NOMO-1 (cell line): ENCODE data around the gene MBD5.
A peak's percentile ranks its signal among the peaks of the same experiment; 100 is the strongest.
"Not testable (repeated sequence)": the region's sequence is repeated elsewhere in the genome, so short reads cannot be mapped to it uniquely, and the experiment has no call there.

Source experiments
- DNase-seq, 2 experiments: peaks; one replicate each; lab custom pipeline; 2025; ENCODE audit not compliant: unreplicated experiment in 2 of 2; lab: John Stamatoyannopoulos, UW

Gene MBD5

DNA sequence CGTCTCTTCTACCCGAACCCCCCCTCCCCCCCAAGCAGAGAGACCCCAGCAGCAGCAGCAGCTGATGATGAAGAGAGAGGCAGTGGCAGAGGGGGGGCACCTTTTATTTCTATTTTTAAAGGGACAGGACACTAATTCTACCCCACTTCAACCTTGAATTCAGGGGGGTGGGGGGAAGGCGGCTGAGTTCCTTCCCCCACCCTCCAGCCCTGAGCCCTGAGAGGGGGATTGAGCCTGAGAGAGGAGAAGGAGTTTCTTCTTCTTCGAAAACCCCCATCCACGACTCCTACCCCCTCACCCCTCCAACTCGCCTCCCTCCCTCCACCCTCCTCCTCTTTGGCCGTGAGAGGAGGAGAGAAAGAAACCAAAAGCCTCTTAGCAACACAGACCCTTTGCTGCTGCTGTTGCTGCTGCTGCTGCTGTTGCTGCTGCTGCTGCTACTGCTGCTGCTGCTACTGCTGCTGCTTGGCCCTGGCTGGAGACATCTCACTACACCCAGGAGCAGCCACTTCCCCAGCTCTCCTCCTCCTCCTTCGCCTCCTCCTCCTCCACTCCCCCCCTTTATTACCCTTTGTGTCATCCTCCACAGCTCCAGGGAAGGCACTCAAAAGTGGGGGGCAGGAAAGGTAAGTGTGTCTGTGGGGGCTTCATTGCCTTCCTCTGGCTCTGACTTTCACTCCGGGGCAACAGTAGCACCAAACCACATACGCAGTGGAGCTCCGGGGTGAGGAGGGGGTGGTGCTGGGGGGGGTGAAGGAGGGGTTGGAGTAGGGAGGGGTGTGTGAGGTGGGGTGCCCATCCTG lies at the start of gene MBD5:
Gene MBD5, plus strand, starts transcription at position 33 of the 803 bp plus-strand sequence.
- DNase-seq: peak; percentile 24 to 34

DNA sequence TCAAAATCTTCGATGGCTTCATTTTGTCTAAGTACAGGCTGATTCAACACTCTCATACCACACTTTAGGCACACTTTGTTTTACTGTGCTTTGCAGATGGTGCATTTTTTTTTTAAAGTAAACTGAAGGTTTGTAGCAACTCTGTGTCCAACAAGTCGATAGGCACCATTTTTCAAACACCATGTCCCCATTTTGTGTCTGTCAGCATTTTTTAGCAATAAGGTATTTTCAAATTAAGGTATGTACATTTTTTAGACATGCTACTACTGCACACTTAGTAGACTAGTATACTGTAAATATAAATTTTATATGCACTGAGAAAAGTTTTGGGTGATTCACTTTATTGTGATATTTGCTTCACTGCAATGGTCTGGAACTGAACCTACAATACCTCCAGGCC lies 44.8 kb upstream of the MBD5 start:
- DNase-seq: no peak

DNA sequence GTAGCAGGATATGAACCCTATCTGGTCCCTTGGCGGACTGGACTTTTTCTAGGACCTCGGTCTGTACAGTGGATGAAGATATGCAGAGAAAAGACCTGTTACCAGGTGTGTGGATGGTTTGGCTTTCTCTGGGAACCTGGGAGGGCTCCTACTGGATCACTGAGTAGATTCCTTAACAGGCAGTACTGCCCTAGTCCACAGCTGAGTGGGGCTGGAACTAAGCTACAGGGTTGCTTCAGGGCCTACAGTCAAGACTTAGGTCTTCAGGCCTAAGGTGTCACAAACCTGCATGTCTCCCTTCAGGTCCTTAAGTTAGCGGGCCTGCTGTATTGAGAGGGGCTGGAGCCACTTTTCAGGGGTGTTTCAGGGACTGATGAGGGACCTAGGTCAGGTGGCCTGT lies 43.2 kb upstream of the MBD5 start:
- DNase-seq: no peak

DNA sequence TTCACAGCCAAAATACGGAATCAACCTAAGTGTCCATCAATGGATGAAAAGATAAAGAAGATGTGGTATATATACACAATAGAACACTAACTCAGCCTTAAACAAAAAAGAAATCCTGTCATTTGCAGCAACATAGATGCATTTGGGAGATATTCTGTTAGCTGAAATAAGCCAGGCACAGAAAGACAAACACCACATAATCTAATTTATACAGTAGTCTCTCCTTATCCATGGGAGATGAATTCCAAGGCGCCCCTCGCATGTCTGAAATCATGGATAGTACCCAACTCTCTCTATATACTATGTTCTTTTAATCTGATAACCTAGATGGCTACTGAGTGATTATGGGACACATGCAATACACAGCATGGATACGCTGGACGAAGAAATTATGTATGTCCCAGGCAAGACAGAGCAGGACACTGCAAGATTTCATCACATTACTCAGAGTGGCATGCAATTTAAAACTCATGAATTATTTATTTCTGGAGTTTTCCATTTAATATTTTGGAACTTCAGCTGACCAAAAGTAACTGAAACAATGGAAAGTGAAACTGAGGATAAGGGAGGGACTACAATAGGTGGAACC lies 39.9 kb upstream of the MBD5 start:
- no peak for DNase-seq

DNA sequence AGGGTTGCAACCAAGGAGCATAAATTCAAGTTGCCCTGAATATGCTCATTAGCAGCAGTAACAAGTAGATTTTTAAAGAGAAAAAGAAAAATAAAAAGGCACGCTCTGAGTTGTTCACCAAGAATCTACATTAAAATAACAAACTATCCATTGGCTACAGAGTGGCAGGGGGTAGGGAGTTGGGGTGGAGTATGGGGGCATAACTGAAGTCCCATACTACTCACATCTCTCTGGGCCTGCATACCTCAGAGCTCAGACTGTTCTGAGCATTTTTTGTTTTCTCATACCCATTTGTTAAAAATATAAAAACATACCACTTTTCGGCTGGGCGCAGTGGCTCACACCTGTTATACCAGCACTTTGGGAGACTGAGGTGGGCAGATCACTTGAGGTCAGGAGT lies 31.8 kb upstream of the MBD5 start:
- DNase-seq: no peak

DNA sequence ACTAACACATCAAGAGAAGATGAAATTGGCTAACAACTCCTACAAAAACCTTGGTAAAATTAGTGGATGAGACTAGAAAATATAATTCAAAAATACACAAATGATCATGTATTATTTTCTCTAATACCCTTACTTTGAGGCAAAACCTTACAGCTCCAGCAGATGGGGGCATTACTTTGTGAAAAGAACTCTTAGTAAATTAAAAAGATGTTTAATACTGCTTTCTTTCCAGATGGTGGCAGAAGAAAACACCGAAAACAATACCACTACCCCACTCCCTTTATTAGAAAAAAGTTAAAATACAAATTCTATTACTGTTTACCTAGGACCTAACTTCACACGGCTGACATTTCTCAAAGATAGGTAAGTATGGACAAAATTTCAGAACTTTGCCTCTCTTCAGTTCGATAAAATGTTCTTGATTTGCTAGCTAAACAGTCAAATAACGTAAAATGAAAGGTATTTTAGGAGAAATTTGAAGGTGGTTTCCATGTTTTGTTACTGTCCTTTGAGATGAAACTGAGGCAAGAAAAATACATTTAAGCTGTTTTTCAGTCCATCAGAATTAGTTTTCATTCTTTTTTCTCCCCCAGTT lies 31.0 kb upstream of the MBD5 start:
- DNase-seq: peak; percentile 28 to 59

DNA sequence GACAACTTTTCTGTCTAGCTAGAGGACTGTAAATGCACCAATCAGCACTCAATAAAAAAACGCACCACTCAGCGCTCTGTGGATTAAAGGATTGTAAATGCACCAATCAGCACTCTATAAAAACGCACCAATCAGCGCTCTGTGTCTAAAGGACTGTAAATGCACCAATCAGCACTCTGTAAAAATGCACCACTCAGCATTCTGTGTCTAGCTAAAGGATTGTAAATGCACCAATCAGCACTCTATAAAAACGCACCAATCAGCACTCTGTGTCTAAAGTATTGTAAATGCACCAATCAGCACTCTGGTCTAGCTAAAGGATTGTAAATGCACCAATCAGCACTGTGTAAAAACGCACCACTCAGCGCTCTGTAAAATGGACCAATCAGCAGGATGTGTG lies 25.9 kb upstream of the MBD5 start:
- DNase-seq: not testable (repeated sequence)

DNA sequence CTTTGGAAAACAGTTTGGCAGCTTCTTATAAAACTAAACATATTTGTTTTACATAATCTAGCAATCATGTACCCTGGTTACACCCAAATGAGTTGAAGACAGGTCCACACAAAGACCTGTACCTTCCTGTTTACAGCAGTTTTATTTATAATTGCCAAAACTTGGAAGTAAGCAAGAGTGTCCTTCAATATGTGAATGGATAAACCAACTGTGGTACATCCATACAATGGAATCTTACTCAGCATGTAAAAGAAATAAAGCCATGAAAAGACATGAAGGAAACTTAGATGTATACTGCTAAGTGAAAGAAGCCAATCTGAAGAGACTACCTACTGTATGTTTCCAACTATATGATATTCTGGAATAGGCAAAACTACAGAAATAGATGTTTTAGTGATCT lies 24.1 kb upstream of the MBD5 start:
- DNase-seq: no peak

DNA sequence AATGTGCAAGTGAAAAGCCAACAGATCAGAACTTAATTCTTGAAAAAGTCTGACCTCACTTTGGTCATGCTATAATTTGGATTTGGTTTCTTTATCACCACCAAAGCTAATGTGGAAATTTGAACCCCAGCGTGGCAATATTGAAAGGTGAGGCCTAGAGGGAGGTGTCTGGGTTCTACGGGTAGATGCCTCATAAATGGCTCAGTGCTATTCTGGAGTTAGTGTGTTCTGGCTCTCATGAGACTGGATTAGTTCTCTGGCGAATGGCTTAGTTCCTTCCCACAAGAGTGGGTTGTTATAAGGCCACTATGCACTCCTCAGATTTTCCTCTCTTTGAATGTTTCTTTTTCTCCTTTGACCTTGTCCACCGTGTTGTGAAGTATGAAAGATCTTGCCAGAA lies 22.7 kb upstream of the MBD5 start:
- DNase-seq: no peak

DNA sequence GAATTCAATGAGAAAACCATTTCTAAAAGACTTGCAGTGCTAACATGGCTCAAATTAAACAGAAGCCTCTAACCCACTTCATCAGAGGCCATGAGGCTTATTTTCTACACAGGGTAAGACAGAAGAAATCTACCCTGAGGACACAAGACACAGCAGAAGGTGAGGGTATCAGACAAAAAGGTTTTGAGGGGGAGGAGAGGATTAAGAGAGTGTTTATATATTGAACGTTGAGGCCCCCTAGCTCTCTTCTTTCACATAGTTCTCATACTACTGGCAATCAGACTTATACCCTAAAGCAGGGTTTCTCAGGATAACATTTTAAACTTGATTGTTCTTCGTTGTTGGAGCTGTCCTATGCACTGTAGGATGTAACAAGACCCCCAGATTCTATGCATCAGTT lies 21.8 kb upstream of the MBD5 start:
- DNase-seq: no peak

DNA sequence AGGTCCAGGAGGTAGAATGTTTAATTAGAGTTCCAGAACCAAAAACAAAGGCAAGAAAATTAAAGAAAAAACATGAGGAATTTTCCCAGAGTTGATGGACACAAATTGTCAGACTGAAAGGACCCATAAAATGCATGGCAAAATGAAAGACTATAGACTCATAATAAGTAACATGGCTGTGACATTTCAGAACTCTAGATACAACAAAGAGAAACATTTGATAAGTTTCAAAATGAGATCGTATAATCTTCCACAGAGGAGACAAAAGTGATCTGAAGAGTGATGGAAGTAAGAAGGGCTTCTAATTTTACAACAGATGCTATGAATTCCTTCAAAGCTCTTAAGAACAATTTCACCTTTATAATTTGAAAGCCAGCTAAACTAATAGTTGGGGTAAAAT lies 20.8 kb upstream of the MBD5 start:
- no peak for DNase-seq

DNA sequence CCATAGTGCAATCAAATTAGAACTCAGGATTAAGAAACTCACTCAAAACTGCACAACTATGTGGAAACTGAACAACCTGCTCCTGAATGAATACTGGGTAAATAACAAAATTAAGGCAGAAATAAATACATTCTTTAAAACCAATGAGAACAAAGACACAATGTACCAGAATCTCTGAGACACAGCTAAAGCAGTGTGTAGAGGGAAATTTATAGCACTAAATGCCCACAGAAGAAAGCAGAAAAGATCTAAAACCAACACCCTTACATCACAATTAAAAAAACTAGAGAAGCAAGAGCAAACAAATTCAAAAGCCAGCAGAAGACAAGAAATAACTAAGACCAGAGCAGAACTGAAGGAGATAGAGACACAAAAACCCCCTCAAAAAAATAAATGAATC lies 18.5 kb upstream of the MBD5 start:
- not testable (repeated sequence) for DNase-seq

DNA sequence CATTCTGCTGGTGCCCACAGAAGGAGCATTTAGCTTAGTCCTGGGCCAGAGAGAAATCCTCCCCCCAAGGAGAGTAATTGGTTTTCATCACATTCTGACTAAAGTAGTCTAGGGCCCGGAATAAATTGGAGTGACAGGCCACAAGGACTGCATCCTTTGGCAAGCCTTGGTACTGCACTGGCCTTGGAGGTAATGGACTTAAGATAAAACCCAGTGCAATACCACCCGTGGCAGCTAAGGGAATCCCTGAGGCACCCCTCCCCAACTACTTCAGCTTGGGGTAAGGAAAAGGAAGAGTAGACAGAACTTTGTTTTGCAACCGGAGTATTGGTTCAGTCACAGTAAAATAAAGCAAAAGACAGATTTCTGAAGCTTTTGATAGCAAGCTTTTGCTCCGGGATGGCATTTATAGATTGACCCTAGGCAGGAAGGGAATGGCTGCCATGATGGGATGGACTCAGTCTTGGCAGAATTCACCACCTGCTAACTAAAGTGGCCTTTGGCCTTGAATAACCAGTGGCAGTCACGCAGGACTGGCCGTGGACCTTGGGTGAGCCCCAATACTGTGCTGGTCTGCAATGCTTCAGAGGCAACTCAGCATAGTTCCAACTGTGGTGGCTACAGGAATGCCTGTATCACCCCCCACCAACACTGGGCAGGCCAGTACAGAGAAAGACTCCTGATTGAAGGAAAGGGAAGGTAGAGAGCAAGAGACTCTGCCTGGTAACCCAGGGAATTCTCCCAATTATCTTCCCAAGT lies 14.5 kb upstream of the MBD5 start:
- DNase-seq: no peak

DNA sequence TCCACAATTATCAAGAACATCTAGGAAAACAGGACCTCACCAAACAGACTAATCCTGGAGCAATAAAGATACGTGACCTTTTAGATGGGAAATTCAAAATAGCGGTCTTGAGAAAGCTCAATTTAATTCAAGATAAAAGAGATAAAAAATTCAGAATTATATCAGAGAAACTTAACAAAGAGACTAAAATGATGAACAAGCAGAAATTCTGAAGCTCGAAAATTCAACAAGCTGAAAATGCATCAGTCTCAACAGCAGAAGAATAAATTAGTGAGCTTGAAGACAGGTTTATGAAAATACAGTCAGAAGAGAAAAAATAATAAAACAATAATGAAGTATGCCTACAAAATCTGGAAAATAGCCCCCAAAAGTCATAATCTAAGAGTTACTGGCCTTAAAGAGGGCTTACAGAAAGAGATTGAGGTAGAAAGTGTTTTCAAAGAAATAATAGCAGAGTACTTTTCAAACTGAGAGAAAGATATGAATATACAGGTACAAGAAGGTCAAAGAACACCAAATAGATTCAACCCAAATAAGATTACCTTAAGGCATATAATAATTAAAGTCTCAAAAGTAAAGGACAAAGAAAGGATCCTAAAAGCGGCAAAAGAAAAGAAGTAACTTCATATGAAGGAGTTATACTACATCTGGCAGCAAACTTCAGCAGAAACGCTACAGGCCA lies 13.5 kb upstream of the MBD5 start:
- no peak for DNase-seq

DNA sequence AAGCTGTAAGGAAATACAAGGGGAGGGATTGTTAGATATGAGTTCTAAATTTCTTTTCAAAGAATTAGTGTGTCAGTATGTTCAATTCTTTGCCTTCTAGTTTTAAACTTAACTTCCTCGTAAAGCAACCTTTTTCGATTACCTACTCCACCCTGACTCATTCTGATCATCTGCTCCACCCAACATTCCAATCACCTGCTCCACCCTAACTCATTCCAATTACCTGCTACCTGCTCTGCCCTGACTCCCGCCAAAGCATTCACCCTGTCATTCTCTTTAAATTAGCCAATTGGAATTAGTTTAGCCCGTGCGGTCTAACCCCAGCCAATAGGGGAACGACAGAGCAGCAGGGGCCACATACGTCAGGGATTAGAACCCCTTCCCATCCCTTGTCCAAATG lies 12.5 kb upstream of the MBD5 start:
- DNase-seq: not testable (repeated sequence)

DNA sequence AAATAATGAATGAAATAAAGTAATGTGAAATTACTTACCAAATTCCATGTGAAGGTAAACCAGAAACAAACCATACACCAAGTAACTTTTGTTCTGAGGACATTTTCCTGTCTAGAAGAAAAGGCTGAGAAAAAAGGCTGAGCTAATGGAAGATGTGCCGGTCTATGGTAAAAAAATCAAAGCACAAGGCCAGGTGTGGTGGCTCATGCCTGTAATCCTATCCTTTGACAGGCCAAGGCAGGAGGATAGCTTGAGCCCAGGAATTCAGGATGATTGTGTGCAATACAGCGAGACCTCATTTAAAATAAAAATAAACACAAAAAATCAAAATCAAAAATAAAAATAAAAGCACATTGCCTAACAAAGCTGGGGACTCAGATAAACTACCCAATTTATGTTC lies 7.0 kb upstream of the MBD5 start:
- no peak for DNase-seq

DNA sequence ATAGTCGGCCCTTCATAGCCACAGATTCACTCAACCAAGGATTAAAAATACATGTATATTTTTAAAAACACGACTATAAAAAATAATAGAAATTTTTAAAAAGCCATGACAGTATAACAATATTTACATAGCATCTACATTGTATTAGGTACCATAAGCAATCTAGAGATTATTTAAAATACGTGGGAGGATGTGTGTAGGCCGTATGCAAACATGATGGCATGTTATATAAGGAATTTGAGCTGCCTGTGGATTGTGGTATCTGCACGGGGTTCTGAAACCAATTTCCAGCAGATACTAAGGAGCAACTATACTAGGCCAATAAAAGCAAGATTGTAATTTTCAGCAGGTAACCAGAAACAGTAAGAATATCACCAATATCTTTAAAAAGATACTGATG lies 6.3 kb upstream of the MBD5 start:
- no peak for DNase-seq

DNA sequence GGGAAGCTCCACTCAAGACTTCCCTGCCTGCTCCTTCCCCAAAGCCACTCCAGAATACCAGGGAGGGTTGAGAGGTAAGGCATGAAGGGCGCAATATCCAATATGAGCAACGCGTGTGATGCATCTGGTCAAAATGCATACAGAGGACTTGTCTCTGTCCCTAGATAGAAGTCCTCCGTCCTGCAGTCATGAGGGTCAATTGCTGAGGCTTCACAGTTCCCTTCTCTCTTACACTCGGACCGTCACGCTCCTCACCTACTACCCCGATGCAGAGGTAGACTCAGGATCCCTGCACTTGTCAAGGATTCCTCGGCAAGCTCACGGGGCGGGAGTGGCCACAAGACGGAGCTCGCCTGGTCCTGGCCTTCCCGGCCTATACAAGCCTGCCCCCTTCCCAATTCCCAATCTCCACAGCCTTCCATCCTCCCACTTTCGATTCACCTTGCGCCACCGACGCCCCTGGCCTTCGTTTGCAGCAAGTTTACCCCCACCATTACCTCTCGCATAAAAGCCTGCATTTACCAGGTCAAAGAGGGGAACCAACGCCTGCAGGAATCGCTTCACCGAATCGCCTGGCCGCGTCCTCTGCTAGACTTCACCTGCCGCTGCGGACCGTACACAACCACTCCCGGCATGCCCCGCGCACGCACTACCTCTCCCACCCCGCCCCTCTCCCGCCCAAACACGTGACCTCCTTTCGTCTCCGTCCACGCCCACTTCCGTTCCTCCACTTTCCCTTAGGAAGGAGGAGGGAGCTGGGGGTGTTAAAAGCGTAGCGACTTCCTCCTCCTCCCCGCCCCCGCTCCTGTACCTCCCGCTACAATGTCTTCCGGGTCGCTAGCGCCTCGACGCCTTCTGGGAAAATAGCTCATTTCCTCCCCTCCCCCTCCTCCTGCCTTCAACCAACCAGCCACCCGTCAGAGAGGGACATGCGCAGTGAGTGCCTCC lies 506 bp upstream of the MBD5 start, which contains the start of gene ORC4:
Gene ORC4, minus strand, starts transcription at position 627 of the 948 bp plus-strand sequence. CDS start 44,779 bp downstream, outside the sequence.
- DNase-seq: peak; percentile 98 to 99

DNA sequence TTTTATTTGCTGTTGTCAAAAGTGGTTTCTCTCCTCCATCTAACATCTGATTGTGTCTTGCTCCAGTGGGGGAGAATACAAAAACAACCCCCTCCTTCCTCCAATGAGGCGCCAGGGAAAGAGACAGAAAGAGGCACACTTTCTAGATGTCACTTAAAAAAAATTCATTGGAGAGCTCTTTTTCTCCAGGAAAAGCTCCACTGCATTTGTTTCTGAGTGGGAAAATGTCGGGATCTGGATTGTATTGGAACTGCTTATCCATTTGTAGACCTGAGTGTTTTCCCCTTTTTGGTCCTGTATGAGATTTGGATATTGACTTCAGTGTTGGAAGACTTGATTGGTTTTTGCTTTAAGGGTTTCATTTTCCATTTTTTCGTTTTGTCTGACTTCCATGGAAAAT lies 995 bp downstream of the MBD5 start:
- DNase-seq: no peak

DNA sequence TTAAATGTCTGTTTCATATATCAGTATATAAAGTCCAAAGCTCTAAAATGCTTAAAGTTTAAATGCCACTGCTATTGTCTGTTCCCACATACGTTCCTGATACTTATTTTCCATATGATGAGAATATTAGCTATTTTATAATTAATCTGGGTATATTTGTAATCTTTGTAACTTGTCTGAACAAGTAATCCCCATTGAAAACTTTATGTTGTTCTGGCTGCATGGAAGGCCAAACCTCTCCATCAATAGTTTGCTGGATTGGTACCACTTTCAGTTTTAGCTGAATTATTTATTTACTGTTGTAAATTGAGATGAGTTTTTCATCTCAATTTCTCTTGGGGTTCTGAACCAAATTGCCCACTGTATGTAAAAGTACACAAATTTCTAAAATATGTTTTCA lies 1.5 kb downstream of the MBD5 start:
- DNase-seq: no peak
